HFFc6 (cell line): ENCODE results near the gene TTBK2. TPM values are rescaled to one million over a fixed set of nuclear protein-coding genes. Genes with fewer than 3 reads are reported as not detected.
A peak's percentile ranks its signal among the peaks of the same experiment; 100 is the strongest.

Source experiments
- DNase-seq: peaks from one replicate; pipeline ENCODE4 v3.0.0-alpha.2; 2018
- H3K27ac Mint-ChIP-seq: 2 replicates; pipeline ENCODE4 v1.8.0; 2020; ENCODE audit warnings: mild to moderate bottlenecking, mixed read lengths
- H3K27me3 Mint-ChIP-seq: 2 replicates; pipeline ENCODE4 v1.8.0; 2021; ENCODE audit warnings: mild to moderate bottlenecking, moderate library complexity, mixed read lengths; ENCODE audit not compliant: insufficient read depth
- H3K36me3 Mint-ChIP-seq: 2 replicates; pipeline ENCODE4 v1.8.0; 2021; ENCODE audit warnings: low read depth, mixed read lengths
- H3K4me1 Mint-ChIP-seq: 2 replicates; pipeline ENCODE4 v1.8.0; 2020; ENCODE audit warnings: low read depth, mixed read lengths
- H3K4me3 Mint-ChIP-seq: 2 replicates; pipeline ENCODE4 v1.8.0; 2020; ENCODE audit warnings: mild to moderate bottlenecking, moderate library complexity, mixed read lengths
- H3K9me3 Mint-ChIP-seq: 2 replicates; pipeline ENCODE4 v1.8.0; 2020; ENCODE audit warnings: mild to moderate bottlenecking, mixed read lengths
- total RNA-seq, 6 experiments: library from RNA; stranded (reverse); fragmentation: NEBNext Ultra II Directional; extraction: Animal tissue kit (Norgen Biotek cat#: 25700); gene quantifications; 2 replicates in 1 of 6; 3 replicates in 5 of 6; pipeline ENCODE4 v1.2.3, GENCODE V29; 2021
- TF ChIP-seq, protein P1 (sequence below): fragments of 200-600 bp; sonication (generic); IDR thresholded peaks from 2 replicates; pipeline ENCODE4 v1.5.0; 2021; ENCODE audit warnings: antibody characterized with exemption, mild to moderate bottlenecking

Gene TTBK2
- total RNA-seq, 6 experiments from 2014 or later = 9.4 to 12.6 (median 10.2) TPM

- TF ChIP-seq, protein P1, sequence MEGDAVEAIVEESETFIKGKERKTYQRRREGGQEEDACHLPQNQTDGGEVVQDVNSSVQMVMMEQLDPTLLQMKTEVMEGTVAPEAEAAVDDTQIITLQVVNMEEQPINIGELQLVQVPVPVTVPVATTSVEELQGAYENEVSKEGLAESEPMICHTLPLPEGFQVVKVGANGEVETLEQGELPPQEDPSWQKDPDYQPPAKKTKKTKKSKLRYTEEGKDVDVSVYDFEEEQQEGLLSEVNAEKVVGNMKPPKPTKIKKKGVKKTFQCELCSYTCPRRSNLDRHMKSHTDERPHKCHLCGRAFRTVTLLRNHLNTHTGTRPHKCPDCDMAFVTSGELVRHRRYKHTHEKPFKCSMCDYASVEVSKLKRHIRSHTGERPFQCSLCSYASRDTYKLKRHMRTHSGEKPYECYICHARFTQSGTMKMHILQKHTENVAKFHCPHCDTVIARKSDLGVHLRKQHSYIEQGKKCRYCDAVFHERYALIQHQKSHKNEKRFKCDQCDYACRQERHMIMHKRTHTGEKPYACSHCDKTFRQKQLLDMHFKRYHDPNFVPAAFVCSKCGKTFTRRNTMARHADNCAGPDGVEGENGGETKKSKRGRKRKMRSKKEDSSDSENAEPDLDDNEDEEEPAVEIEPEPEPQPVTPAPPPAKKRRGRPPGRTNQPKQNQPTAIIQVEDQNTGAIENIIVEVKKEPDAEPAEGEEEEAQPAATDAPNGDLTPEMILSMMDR = no peak
- Mint-ChIP-seq H3K4me1 (no peaks in the 10 kb centered on the region), H3K27me3 (peaks cover 4% of the 10 kb centered on the region), H3K4me3 (no peak overlapping the region), H3K27ac (no peak overlapping the region), H3K36me3 (no peaks in the 10 kb centered on the region), H3K9me3 (no peaks in the 10 kb centered on the region)
- DNase-seq = no peak
These were observed 8.8 kb upstream of the TTBK2 start for GRCh38 chr15:42929306-42929848.

GRCh38 chr15:42921342-42921731, 759 bp upstream of the TTBK2 start:
- DNase-seq = no peak
- H3K4me3 Mint-ChIP-seq = peak overlapping the region; percentile 90
- H3K9me3 Mint-ChIP-seq = no peaks in the 10 kb centered on the region

DNA sequence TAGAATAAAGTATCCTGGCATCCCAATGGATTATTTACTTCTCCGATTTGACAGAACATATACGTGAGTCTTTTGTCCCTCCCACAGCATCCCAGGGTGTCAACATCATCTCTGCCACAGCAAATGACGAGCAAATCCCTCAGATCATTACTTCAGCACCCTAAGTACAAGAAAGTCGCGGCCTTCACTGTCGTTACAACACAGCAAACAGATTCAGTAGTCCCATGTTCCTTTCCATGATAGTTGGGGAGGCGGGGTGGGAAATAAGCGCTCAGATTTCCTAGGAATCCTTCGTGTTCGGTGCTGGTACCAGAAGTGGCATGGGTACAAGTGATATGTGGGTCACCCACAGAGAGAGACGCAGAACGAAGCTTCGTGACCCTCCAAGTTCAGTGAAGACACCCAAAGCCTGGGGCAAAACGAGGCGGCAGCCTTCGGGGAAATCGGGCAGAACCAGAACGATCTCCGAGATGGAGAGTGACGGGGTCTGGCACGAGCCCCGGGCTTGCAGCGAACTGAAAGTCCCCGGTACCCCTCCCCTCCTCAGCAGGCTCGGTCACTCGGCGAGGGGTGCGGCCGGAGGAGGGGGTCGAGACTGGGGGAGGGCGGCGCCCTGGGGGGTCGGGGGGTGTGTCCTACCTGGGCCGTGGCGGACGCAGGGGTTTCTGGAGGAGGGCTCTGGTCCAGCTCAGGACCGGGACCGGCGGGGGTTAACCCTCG, 619 bp downstream of the TTBK2 start:
- no peaks in the 10 kb centered on the region for H3K27me3 Mint-ChIP-seq
- no peaks in the 10 kb centered on the region for H3K36me3 Mint-ChIP-seq
- H3K27ac Mint-ChIP-seq = peak overlapping the region; percentile 77
- DNase-seq = peak; percentile 44
- peak overlapping the region; percentile 90 for H3K4me3 Mint-ChIP-seq
- TF ChIP-seq, protein P1 = no peak
- H3K4me1 Mint-ChIP-seq = peaks cover 32% of the 10 kb centered on the region
- no peaks in the 10 kb centered on the region for H3K9me3 Mint-ChIP-seq

More at GRCh38 chr15:42921342-42921731, 759 bp upstream of the TTBK2 start:
- no peaks in the 10 kb centered on the region for H3K27me3 Mint-ChIP-seq
- TF ChIP-seq, protein P1 = no peak
- no peaks in the 10 kb centered on the region for H3K36me3 Mint-ChIP-seq
- peaks cover 32% of the 10 kb centered on the region for H3K4me1 Mint-ChIP-seq
- peak overlapping the region; percentile 54 for H3K27ac Mint-ChIP-seq

DNA sequence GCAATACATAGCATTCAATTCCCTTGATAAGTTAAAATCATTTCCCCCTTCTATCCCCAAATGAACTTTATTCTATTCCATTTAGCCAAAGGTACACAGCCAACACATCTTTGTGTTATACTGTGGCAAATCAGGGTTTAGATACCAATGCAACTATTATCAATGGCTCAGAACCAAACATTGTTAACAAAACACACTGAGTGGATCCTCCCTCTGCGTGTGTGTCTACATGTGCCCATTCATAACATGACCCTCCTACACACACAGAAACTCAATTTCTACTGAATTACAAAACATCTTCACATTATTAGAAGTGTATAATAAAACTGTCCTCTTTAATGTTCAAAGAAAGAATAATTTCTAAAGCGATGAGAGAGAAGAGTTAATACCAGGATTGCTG, 1.3 kb downstream of the TTBK2 start:
- peak overlapping the region; percentile 77 for H3K27ac Mint-ChIP-seq
- H3K27me3 Mint-ChIP-seq = no peaks in the 10 kb centered on the region
- TF ChIP-seq, protein P1 = no peak
- peaks cover 32% of the 10 kb centered on the region for H3K4me1 Mint-ChIP-seq
- H3K9me3 Mint-ChIP-seq = no peaks in the 10 kb centered on the region
- DNase-seq = no peak
- no peaks in the 10 kb centered on the region for H3K36me3 Mint-ChIP-seq
- peak overlapping the region; percentile 90 for H3K4me3 Mint-ChIP-seq

DNA sequence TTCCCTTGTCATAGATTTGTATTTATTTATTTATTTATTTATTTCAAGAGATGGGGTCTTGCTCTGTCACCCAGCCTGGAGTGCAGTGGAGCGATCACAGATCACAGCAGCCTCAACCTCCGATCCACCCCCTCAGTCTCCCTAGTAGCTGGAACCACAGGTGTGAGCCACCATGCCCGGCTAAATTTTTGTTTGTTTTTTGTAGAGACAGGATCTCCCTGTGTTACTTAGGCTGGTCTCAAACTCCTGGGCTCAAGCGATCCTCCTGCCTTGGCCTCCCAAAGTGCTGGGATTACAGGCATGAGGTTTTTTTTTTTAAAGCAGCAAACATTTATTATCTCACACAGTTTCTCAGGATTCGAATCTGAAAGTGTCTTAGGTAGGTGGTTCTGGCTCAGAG, 2.5 kb downstream of the TTBK2 start:
- no peaks in the 10 kb centered on the region for H3K9me3 Mint-ChIP-seq
- no peaks in the 10 kb centered on the region for H3K36me3 Mint-ChIP-seq
- DNase-seq = no peak
- 0 out of 2 replicates have a peak overlapping the region, but pooled peaks have one; percentile 22 for H3K27ac Mint-ChIP-seq
- H3K4me3 Mint-ChIP-seq = peak overlapping the region; percentile 61
- peaks cover 32% of the 10 kb centered on the region for H3K4me1 Mint-ChIP-seq
- no peaks in the 10 kb centered on the region for H3K27me3 Mint-ChIP-seq
- TF ChIP-seq, protein P1 = no peak
